Peyer's patch (tissue), 4 donors: Measurements from ENCODE around the gene UFSP2. TPM values are rescaled to one million over a fixed set of nuclear protein-coding genes. Genes with fewer than 3 reads are reported as not detected.

Experiments
- DNase-seq, 3 donors: peaks; one replicate each; pipeline ENCODE4 v3.0.0-alpha.2; 2017 to 2019
- H3K27ac ChIP-seq, 4 donors: fragments of 200-600 bp; sonication (generic); one replicate each; pipeline ENCODE4 v1.5.1; 2016 to 2019
- H3K27me3 ChIP-seq, 2 donors: fragments of 200-600 bp; sonication (generic); one replicate each; pipeline ENCODE4 v1.5.1; 2019
- H3K36me3 ChIP-seq, 3 donors: fragments of 200-600 bp; sonication (generic); one replicate each; pipeline ENCODE4 v1.5.1; 2016 to 2019
- H3K4me1 ChIP-seq, 4 donors: fragments of 200-600 bp; sonication (generic); one replicate each; pipeline ENCODE4 v1.5.1; 2016 to 2019
- H3K4me3 ChIP-seq, 4 donors: fragments of 200-600 bp; sonication (generic); 1 replicate in 3 of 4; 2 replicates in 1 of 4; pipeline ENCODE4 v1.5.1; 2016 to 2019; ENCODE audit warnings: mild to moderate bottlenecking in 1 of 4
- H3K9me3 ChIP-seq, 4 donors: fragments of 200-600 bp; sonication (generic); one replicate each; pipeline ENCODE4 v1.5.1; 2016 to 2019; ENCODE audit warnings: mild to moderate bottlenecking in 1 of 4
- POLR2A ChIP-seq, 2 donors: fragments of 450-650 bp; IDR thresholded peaks; one replicate each; pipeline ENCODE4 v1.5.1; 2017; ENCODE audit warnings: antibody characterized with exemption in 2 of 2, mild to moderate bottlenecking in 2 of 2, moderate library complexity in 2 of 2
- total RNA-seq, 4 donors: library from RNA; depleted of rRNA; stranded (reverse); fragments of >200 nt; gene quantifications; one replicate each; pipeline ENCODE4 v1.1.0, GENCODE V29; 2016
- TF ChIP-seq, protein P1 (sequence below), 6 experiments: fragments of 450-650 bp in 4 of 6; fragments of 200-600 bp in 2 of 6; sonication (generic) in 1 of 6; IDR thresholded peaks; one replicate each; pipeline ENCODE4 v1.5.1; 2017 to 2019; ENCODE audit warnings: antibody characterized with exemption in 6 of 6, mild to moderate bottlenecking in 3 of 6, moderate library complexity in 1 of 6

Gene UFSP2
- total RNA-seq, 4 donors from 2014 or later, result 6.7 to 22.0 (median 17.8) TPM

DNA sequence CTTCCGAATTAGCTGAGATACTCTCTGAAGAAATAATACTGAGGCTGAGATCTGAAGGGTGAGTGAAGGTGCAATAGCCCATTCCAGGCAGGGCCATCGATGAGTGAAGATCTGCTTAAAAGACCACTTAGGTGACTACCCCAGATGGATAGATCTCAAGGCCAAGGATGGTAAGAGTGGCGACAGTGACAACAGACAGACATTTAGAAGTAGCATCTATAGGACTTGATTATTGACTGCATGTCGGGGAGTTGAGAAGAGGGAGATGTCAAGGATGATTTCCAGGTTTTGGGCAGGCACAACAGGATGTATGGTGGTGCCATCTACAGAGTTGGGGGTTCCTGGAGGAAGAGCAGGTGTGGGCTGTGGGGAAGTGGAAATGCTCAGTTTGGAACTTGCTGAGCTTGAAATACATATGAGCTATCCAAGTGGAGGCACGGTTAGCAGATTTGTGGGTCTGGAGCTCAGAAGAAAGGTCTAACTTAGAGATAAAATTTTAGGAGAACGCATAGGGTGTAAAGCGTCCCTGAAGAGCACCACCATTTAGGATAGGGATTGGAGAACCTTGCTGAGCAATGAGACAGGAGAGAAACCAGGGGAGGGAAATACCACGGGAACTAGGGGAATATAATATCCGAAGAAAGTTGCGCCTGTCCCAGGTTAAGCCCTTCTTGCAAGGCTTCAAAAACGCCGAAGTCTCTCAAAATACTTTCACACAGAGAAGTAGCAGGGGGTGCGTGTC is 688 bp downstream of the UFSP2 start:
- Histone ChIP-seq H3K4me3 (peak overlapping the region; percentile 60 to 86 (median 72)), H3K9me3 (no peaks in the 10 kb centered on the region), H3K36me3 (peaks cover 0 to 4% (median 0%) of the 10 kb centered on the region in 3 donors), H3K27me3 (no peaks in the 10 kb centered on the region), H3K27ac (peak overlapping the region; percentile 88 to 90 (median 89)), H3K4me1 (peaks cover 0 to 7% (median 2%) of the 10 kb centered on the region in 4 donors)
- TF ChIP-seq, protein P1, sequence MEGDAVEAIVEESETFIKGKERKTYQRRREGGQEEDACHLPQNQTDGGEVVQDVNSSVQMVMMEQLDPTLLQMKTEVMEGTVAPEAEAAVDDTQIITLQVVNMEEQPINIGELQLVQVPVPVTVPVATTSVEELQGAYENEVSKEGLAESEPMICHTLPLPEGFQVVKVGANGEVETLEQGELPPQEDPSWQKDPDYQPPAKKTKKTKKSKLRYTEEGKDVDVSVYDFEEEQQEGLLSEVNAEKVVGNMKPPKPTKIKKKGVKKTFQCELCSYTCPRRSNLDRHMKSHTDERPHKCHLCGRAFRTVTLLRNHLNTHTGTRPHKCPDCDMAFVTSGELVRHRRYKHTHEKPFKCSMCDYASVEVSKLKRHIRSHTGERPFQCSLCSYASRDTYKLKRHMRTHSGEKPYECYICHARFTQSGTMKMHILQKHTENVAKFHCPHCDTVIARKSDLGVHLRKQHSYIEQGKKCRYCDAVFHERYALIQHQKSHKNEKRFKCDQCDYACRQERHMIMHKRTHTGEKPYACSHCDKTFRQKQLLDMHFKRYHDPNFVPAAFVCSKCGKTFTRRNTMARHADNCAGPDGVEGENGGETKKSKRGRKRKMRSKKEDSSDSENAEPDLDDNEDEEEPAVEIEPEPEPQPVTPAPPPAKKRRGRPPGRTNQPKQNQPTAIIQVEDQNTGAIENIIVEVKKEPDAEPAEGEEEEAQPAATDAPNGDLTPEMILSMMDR (IDR thresholded peaks at IDR 0.05), result no peak
- TF ChIP-seq POLR2A (IDR thresholded peaks at IDR 0.05), result no peak
- no peak for DNase-seq

DNA sequence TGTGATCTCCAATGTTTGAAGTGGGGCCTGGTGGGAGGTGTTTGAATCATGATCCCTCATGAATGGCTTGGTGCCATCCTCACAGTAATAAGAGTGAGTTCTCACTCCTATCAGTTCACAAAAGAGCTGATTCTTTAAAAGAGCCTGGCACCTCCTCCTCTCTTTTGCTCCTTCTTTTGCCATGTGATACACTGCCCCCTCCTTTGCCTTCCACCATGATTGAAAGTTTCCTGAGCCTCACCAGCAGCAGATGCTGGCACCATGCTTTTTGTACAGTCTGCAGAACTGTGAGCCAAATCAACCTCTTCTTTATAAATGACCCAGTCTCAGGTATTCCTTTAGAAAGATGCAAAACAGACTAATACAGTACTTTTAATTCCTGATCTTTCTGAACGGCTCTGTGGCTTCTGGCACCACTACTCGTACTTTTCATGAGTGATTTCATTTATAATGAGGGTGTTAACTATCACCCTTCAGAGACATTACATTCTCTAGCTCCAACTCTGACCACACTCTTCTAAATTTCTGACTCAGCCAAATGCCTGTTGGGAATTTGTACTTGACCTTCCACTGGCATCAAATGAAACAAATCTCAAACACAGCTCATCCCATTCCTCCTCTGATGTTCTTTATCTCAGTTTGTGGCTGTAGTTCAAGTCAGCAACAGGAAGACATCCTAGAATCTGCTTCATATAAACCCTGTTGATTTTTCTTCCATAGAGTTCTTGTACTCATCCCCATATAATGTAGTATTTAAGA is 4.2 kb downstream of the UFSP2 start:
- H3K4me3 ChIP-seq, result no peak overlapping the region
- no peaks in the 10 kb centered on the region for H3K9me3 ChIP-seq
- no peak for DNase-seq
- TF ChIP-seq POLR2A (IDR thresholded peaks at IDR 0.05), result no peak
- TF ChIP-seq, protein P1 (IDR thresholded peaks at IDR 0.05), result no peak
- peaks cover 0 to 7% (median 2%) of the 10 kb centered on the region in 4 donors for H3K4me1 ChIP-seq
- peaks cover 0 to 23% (median 0%) of the 10 kb centered on the region in 3 donors for H3K36me3 ChIP-seq
- H3K27ac ChIP-seq, result no peak overlapping the region
- no peaks in the 10 kb centered on the region for H3K27me3 ChIP-seq

DNA sequence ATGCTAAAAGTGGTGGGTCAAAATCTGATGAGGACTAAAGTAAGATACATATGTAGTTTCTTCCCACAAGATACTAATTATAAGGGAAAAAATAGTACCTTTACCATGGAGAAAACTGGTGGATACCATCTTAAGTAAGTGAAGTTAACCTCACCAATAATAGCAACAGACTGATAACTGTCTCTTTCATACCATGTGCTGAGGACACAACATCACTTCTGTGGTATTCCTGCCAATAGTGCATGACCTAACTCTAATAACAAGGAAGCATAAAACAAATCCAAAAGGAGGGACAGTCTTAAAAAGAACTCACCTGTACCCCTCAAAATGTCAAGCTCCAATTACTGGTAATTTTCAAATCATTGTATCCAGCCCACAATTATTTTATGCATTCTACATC is 8.8 kb downstream of the UFSP2 start:
- no peaks in the 10 kb centered on the region for H3K27me3 ChIP-seq
- DNase-seq, result no peak
- peaks cover 0 to 55% (median 0%) of the 10 kb centered on the region in 3 donors for H3K36me3 ChIP-seq
- no peak overlapping the region for H3K4me3 ChIP-seq
- no peaks in the 10 kb centered on the region for H3K4me1 ChIP-seq
- no peak overlapping the region for H3K27ac ChIP-seq
- no peak for TF ChIP-seq POLR2A (IDR thresholded peaks at IDR 0.05)
- TF ChIP-seq, protein P1 (IDR thresholded peaks at IDR 0.05), result no peak
- no peaks in the 10 kb centered on the region for H3K9me3 ChIP-seq

DNA sequence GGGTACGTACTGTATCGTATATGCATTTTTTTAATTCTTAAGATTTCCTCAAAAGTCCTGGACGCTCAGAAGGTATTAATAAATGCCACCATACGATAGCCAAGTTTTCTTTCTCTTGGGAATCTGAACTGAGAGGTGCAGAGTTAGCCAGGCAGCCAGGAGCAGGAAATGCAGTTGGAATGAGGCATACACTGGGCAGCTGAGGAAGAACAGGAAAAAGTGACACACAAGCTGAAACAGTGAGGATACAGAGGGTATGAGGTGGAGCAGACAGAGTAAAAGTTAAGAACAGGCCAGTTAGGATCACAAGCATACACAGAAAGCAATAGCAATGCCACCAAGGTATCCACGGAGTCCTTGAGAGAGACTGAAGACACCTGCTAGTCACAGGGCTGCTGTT is 13.4 kb downstream of the UFSP2 start:
- H3K4me1 ChIP-seq, result no peaks in the 10 kb centered on the region
- no peak for TF ChIP-seq POLR2A (IDR thresholded peaks at IDR 0.05)
- TF ChIP-seq, protein P1 (IDR thresholded peaks at IDR 0.05), result no peak
- no peak for DNase-seq
- H3K27ac ChIP-seq, result no peak overlapping the region
- H3K9me3 ChIP-seq, result no peaks in the 10 kb centered on the region
- H3K27me3 ChIP-seq, result no peaks in the 10 kb centered on the region
- peaks cover 0 to 77% (median 0%) of the 10 kb centered on the region in 3 donors for H3K36me3 ChIP-seq
- no peak overlapping the region for H3K4me3 ChIP-seq

DNA sequence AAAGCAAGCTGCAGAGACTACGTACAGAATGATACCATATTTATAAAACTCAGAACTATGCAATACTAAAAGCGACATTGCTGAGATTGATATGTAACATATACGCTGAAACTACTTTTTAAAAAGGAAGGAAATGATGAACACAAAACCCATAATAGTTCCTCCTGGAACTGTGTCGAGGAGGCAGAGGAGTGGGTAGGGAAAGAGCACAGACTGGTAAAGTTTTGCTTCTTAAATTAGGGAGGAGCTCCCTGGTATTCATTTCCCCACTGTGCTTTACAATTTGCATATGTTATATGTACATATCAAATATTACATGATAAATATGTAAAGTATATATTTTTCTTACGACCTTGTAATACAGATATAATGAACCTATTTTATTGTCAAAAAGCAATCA is 13.9 kb downstream of the UFSP2 start:
- Histone ChIP-seq H3K27ac (no peak overlapping the region), H3K36me3 (peaks cover 0 to 76% (median 0%) of the 10 kb centered on the region in 3 donors), H3K27me3 (no peaks in the 10 kb centered on the region), H3K4me1 (no peaks in the 10 kb centered on the region), H3K9me3 (no peaks in the 10 kb centered on the region), H3K4me3 (no peak overlapping the region)
- TF ChIP-seq, protein P1 (IDR thresholded peaks at IDR 0.05), result no peak
- no peak for TF ChIP-seq POLR2A (IDR thresholded peaks at IDR 0.05)
- no peak for DNase-seq
